ENCODE measurements around the gene PSME4. TPM values are rescaled to one million over a fixed set of nuclear protein-coding genes. Genes with fewer than 3 reads are reported as not detected.

Gene PSME4
- total RNA-seq, 1 experiment from 2014 or later, result 87.4 TPM

- H3K79me1 ChIP-seq (ENCODE audit: insufficient read depth, low read depth, low read length, poor library complexity, severe bottlenecking), result no peaks in the 10 kb centered on the region
- H3K4me3 Mint-ChIP-seq, result no peak overlapping the region
- TF ChIP-seq CTCF (conservative IDR thresholded peaks at IDR 0.05), result no peak
- H4K91ac ChIP-seq (ENCODE audit: insufficient read length, low read depth, low read length), result no peak overlapping the region
- H3K27ac Mint-ChIP-seq, result no peak overlapping the region
- no peaks in the 10 kb centered on the region for H3K79me2 ChIP-seq (ENCODE audit: insufficient read depth, low read length)
- no peaks in the 10 kb centered on the region for H3K27me3 ChIP-seq (ENCODE audit: insufficient read depth, low read length)
- no peak overlapping the region for H4K8ac ChIP-seq (replicated peaks; ENCODE audit: insufficient read length, low read depth, low read length)
- no peaks in the 10 kb centered on the region for H3K23me2 ChIP-seq (ENCODE audit: insufficient read length, low read depth, low read length, poor library complexity, severe bottlenecking)
- H2BK12ac ChIP-seq (ENCODE audit: insufficient read length, low read depth, low read length), result no peak overlapping the region
- H2BK20ac ChIP-seq (ENCODE audit: low read depth, low read length, poor library complexity, severe bottlenecking), result no peak overlapping the region
- no peak overlapping the region for H3K4me2 ChIP-seq (ENCODE audit: insufficient read depth, insufficient read length, low read length)
- H2AK5ac ChIP-seq (ENCODE audit: insufficient read length, low read length), result no peak overlapping the region
- no peak overlapping the region for H3T11ph ChIP-seq (ENCODE audit: low read length)
- no peak overlapping the region for H2AFZ ChIP-seq (ENCODE audit: low read length)
- H3K23ac ChIP-seq (ENCODE audit: insufficient read length, low read depth, low read length), result no peak overlapping the region
- no peak overlapping the region for H3K4ac ChIP-seq (ENCODE audit: low read depth, low read length)
- H4K5ac ChIP-seq (ENCODE audit: insufficient read length, low read depth, low read length), result no peak overlapping the region
- no peak overlapping the region for H2BK15ac ChIP-seq (ENCODE audit: low read depth, low read length)
- no peak for DNase-seq
- H2BK120ac ChIP-seq (ENCODE audit: low read depth, low read length, poor library complexity, severe bottlenecking), result no peak overlapping the region
- no peak overlapping the region for H3K18ac ChIP-seq (ENCODE audit: insufficient read length, low read depth, low read length)
- H2BK5ac ChIP-seq (ENCODE audit: insufficient read length, low read length), result no peak overlapping the region
- H3K27ac ChIP-seq (ENCODE audit: insufficient read length, low read depth, low read length), result no peak overlapping the region
- no peaks in the 10 kb centered on the region for H4K20me1 ChIP-seq (ENCODE audit: control insufficient read depth, insufficient read depth, insufficient read length)
- no peaks in the 10 kb centered on the region for H3K4me1 Mint-ChIP-seq
- H3K9me3 ChIP-seq (ENCODE audit: control insufficient read depth, low read depth, low read length), result no peaks in the 10 kb centered on the region
- no peaks in the 10 kb centered on the region for H3K4me1 ChIP-seq (ENCODE audit: insufficient read depth, low read length)
- H3K14ac ChIP-seq (ENCODE audit: insufficient read depth, low read length), result no peak overlapping the region
- no peak overlapping the region for H3K9ac ChIP-seq (ENCODE audit: extremely low read depth, insufficient read length, low read length)
- WGBS (ENCODE audit: extremely low coverage, insufficient read length, low lambda C conversion rate), result no CpG with 5 or more reads among the region's 1 CpG
- no peaks in the 10 kb centered on the region for H3K9me3 Mint-ChIP-seq
- no peak overlapping the region for H3K56ac ChIP-seq (ENCODE audit: insufficient read length, low read depth, low read length)
- H3K27me3 Mint-ChIP-seq (ENCODE audit: low read depth), result no peaks in the 10 kb centered on the region
- peaks cover 4 to 41% (median 35%) of the 10 kb centered on the region in 3 experiments; a peak in 5 of 7 replicates for H3K36me3 Mint-ChIP-seq (ENCODE audit: insufficient read depth in 1 of 3, low read depth in 3 of 3)
These were observed 28.5 kb downstream of the PSME4 start for GRCh38 chr2:53942280-53942679.
